Measurements from ENCODE around the gene SLFNL1.

The SLFNL1 gene

DNA sequence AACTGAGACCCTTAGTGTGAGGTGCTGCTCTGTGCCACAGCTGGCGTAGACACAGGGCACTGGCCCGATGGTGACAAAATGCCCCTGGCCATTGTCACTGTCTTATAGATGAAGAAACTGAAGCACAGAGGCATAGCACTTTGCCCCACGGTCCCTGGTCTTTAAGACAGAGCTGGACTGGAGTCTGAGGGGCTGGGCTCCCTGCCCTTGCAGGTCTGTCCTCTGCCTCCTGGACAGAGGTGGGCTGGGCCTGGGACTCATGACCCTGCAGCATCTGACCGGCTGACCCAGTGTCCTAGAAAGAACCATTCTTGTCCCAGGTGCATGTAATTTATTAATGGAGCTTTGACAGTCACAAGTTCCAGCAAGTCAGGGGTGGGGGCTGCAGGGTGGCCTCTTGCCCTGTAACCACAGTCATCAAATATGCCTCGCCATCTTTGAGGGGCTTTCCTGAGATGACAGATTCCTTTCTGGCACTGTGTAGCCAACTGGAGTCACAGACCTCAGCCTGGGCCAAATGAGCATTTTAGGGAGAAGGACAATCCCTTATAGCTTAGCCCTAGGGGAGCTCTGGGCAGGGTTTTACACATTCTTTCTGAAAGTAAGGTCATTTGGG, 6.1 kb downstream of the SLFNL1 start:
- ATAC-seq (replicated peaks) (peak in 1 of 2 donors; percentile 5), DNase-seq (no peak)
- Mint-ChIP-seq H3K27me3 (no peaks in the 10 kb centered on the region), H3K4me1 (peaks cover 18 to 30% of the 10 kb centered on the region in 2 donors), H3K4me3 (no peak overlapping the region), H3K27ac (peak overlapping the region; percentile 71), H3K36me3 (peaks cover 53 to 83% of the 10 kb centered on the region in 2 donors), H3K9me3 (no peaks in the 10 kb centered on the region)

GRCh38 chr1:41014871-41015270, 6.7 kb downstream of the SLFNL1 start:
- no peak for ATAC-seq (replicated peaks)
- Mint-ChIP-seq H3K9me3 (no peaks in the 10 kb centered on the region), H3K36me3 (peaks cover 52 to 88% of the 10 kb centered on the region in 2 donors)

DNA sequence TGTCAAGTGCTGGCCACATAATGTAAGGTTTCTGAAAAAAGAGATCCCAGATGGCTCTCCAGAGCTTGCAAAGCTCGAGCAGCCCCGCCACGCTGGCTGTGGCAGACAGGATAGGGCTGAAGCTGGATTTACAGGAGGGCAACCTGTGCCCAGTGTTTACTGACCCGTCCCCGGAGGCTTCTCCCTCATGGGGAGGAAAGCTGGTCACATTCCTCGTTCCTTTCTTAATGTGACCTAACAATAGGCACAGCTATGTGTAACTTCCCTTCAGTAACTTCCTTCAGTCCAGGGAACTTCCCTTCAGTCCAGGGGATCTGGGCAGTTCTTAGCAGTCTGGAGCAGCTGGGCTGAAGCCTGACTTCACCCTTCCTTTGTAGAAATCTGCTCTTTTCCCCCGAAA, 7.7 kb downstream of the SLFNL1 start:
- Mint-ChIP-seq H3K4me1 (peaks cover 15 to 22% of the 10 kb centered on the region in 2 donors), H3K4me3 (no peak overlapping the region), H3K27me3 (no peaks in the 10 kb centered on the region), H3K36me3 (peaks cover 48 to 86% of the 10 kb centered on the region in 2 donors), H3K9me3 (no peaks in the 10 kb centered on the region), H3K27ac (peak overlapping the region; percentile 42)
- DNase-seq = no peak
- ATAC-seq (replicated peaks) = no peak

More at GRCh38 chr1:41014871-41015270, 6.7 kb downstream of the SLFNL1 start:
- Mint-ChIP-seq H3K4me1 (peaks cover 18 to 30% of the 10 kb centered on the region in 2 donors), H3K4me3 (no peak overlapping the region), H3K27ac (no peak overlapping the region), H3K27me3 (no peaks in the 10 kb centered on the region)
- DNase-seq = no peak

- no peaks in the 10 kb centered on the region for H3K9me3 Mint-ChIP-seq
- no peak overlapping the region for H3K27ac Mint-ChIP-seq
- peaks cover 15 to 22% of the 10 kb centered on the region in 2 donors for H3K4me1 Mint-ChIP-seq
- H3K4me3 Mint-ChIP-seq = no peak overlapping the region
- no peak for ATAC-seq (replicated peaks)
- peaks cover 55 to 88% of the 10 kb centered on the region in 2 donors for H3K36me3 Mint-ChIP-seq
- H3K27me3 Mint-ChIP-seq = no peaks in the 10 kb centered on the region
- DNase-seq = no peak
Measured at GRCh38 chr1:41013024-41013423, 8.5 kb downstream of the SLFNL1 start.

DNA sequence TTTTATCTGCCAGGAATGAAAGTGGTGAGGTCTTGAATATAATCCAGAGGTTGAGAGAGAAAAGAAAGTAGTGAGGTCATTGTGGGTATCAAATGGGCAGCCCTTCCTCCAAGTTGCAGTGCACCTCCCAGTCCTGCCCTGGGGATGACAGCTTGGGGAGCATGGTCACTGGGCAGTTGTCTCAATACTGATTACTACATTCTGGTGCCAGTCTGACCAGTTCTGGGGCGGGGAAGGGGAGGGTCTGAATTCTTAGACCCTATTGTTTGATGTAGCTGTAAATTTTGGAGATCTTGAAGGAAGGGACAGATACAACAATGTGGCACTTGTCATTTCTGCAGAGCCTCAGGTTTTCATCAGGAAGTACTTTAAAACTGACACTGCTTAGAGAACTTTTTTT, 11.2 kb downstream of the SLFNL1 start:
- Mint-ChIP-seq H3K4me3 (no peak overlapping the region), H3K9me3 (no peaks in the 10 kb centered on the region), H3K36me3 (peaks cover 59 to 89% of the 10 kb centered on the region in 2 donors), H3K4me1 (peaks cover 15 to 17% of the 10 kb centered on the region in 2 donors), H3K27ac (no peak overlapping the region), H3K27me3 (no peaks in the 10 kb centered on the region)
- DNase-seq (no peak), ATAC-seq (replicated peaks) (no peak)

DNA sequence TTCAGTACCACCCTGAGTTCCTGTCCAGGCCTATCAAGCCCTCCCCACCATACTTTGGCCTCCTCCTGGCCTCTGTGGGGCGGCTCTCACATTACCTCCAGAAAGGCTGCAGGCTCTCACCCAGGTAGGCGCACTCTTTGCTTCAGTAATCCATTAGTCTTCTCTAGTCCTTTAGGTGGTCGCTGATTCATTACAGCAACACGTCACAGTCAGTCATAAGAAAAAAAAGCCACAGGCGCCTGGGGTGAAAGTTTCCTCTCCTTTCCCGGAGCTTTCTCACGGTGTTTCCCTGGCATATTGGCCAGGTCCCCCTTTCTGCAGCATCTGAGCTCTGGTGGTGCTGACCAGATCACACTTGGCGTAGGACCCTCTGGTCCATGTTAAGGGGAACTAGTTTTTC, 12.1 kb downstream of the SLFNL1 start:
- Mint-ChIP-seq H3K36me3 (peaks cover 60 to 82% of the 10 kb centered on the region in 2 donors), H3K27ac (no peak overlapping the region), H3K4me1 (peaks cover 8% of the 10 kb centered on the region in 2 donors), H3K4me3 (no peak overlapping the region), H3K27me3 (no peaks in the 10 kb centered on the region), H3K9me3 (no peaks in the 10 kb centered on the region)
- ATAC-seq (replicated peaks) (no peak), DNase-seq (no peak)

GRCh38 chr1:41006942-41007865, 14.3 kb downstream of the SLFNL1 start:
- Mint-ChIP-seq H3K4me1 (peaks cover 10 to 18% of the 10 kb centered on the region in 2 donors), H3K27me3 (no peaks in the 10 kb centered on the region), H3K27ac (no peak overlapping the region), H3K36me3 (peaks cover 65 to 83% of the 10 kb centered on the region in 2 donors), H3K9me3 (no peaks in the 10 kb centered on the region), H3K4me3 (no peak overlapping the region)
- DNase-seq (no peak), ATAC-seq (replicated peaks) (no peak)

DNA sequence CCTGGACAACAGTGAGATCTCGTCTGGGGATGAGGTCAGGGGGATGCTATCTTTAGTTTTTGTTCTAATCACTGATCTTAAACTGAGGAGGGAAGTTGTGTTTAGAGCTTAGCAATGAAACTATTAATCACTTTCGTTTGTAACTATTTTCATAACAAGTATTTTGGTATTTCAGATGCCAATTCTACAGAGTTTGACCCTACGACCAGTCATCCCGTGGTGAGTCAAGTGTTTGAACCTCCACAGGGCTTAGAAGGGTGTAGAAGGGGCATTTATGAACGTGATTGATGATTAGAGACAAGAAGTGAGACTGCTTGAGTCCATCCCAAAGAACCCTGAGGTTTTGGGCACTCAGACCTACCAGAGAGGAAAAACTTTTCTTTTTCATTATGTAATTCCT, 15.6 kb downstream of the SLFNL1 start:
- DNase-seq (no peak), ATAC-seq (replicated peaks) (no peak)
- H3K36me3 Mint-ChIP-seq = peaks cover 60 to 78% of the 10 kb centered on the region in 2 donors
- H3K27me3 Mint-ChIP-seq = no peaks in the 10 kb centered on the region
- H3K4me1 Mint-ChIP-seq = peaks cover 12 to 22% of the 10 kb centered on the region in 2 donors
- H3K27ac Mint-ChIP-seq = no peak overlapping the region
- H3K9me3 Mint-ChIP-seq = no peaks in the 10 kb centered on the region
- no peak overlapping the region for H3K4me3 Mint-ChIP-seq

- Mint-ChIP-seq H3K27ac (peak overlapping the region; percentile 14), H3K9me3 (no peaks in the 10 kb centered on the region), H3K4me1 (peaks cover 12 to 22% of the 10 kb centered on the region in 2 donors), H3K36me3 (peaks cover 67 to 77% of the 10 kb centered on the region in 2 donors), H3K27me3 (no peaks in the 10 kb centered on the region), H3K4me3 (no peak overlapping the region)
- DNase-seq (peak; percentile 85), ATAC-seq (replicated peaks) (peak; percentile 100)
Measured at GRCh38 chr1:41003640-41004220, 17.8 kb downstream of the SLFNL1 start.

DNA sequence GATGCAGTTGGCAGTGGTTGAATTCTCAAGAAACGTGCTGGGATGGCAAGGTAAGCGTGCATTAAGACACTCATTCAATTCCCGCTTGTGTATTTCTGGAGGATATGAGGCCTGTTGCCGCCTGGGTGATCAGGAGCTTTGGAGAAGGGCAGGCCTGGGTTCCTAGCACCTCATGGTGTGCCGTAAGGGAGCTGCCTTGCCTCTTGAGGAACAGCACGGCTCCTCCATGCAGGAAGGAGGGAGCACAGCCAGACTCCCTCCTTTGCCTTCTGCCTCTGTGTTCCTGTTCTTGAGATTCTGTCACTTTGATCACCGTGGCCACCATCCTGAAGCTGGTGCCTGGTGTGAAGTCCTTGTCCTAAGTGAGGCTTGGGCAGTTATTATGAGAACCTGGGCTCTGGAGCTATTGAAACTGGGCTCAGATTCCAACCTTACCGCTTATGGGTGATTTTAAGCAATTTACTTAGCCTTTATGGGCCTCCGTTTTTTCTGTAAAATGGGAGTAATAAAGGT, 18.3 kb downstream of the SLFNL1 start:
- Mint-ChIP-seq H3K36me3 (peaks cover 66 to 77% of the 10 kb centered on the region in 2 donors), H3K27me3 (no peaks in the 10 kb centered on the region), H3K27ac (peak overlapping the region; percentile 3), H3K4me1 (peaks cover 12 to 22% of the 10 kb centered on the region in 2 donors), H3K4me3 (no peak overlapping the region), H3K9me3 (no peaks in the 10 kb centered on the region)
- ATAC-seq (replicated peaks) = no peak
- DNase-seq = no peak

- no peak overlapping the region for H3K4me3 Mint-ChIP-seq
- ATAC-seq (replicated peaks) = no peak
Measured at GRCh38 chr1:40998668-40999067, 22.9 kb downstream of the SLFNL1 start.

DNA sequence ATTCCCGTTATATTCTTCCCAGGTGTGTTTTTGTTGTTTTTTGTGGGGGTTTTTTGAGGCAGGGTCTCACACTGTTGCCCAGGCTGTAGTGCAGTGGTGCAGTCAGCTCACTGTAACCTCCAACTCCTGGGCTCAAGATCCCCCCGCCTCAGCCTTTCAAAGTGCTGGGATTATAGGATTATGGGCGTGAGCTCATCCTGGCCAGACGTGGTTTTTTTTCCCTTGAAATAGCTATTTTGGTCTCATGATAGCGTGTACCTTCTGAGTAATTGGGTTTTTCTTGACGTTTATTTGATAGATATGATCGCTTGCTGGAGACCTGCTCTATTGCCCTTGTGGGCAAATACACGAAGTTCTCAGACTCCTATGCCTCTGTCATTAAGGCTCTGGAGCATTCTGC, 24.4 kb downstream of the SLFNL1 start:
- peaks cover 51 to 63% of the 10 kb centered on the region in 2 donors for H3K36me3 Mint-ChIP-seq
- DNase-seq (no peak), ATAC-seq (replicated peaks) (no peak)
- H3K9me3 Mint-ChIP-seq = no peaks in the 10 kb centered on the region
- H3K4me3 Mint-ChIP-seq = no peak overlapping the region
- H3K27ac Mint-ChIP-seq = no peak overlapping the region
- peaks cover 3 to 5% of the 10 kb centered on the region in 2 donors for H3K4me1 Mint-ChIP-seq
- H3K27me3 Mint-ChIP-seq = no peaks in the 10 kb centered on the region

More at GRCh38 chr1:40998668-40999067, 22.9 kb downstream of the SLFNL1 start:
- H3K4me1 Mint-ChIP-seq = peaks cover 13 to 19% of the 10 kb centered on the region in 2 donors
- no peaks in the 10 kb centered on the region for H3K27me3 Mint-ChIP-seq
- DNase-seq = no peak
- H3K9me3 Mint-ChIP-seq = no peaks in the 10 kb centered on the region
- peaks cover 56 to 67% of the 10 kb centered on the region in 2 donors for H3K36me3 Mint-ChIP-seq
- H3K27ac Mint-ChIP-seq = no peak overlapping the region

DNA sequence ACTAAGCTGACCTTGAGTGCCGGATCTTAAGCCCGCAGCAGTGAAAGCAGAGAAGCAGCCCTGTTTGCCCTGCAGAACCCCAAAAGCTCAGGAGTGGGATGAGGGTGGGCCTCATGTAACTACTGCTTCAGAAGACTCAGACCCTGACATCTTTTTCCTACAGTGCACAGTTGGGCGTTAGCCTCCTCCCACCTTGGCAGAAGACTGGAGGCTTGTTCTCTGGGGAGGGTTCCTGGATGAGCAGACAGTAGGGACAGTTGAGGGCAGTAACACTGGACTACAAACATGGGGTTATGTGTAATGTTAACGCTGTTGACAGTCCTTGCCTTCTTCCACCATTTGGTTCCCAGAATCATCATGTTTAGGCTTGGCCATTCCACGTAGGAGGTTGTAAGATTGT, 32.5 kb downstream of the SLFNL1 start:
- H3K4me3 Mint-ChIP-seq = no peak overlapping the region
- no peak overlapping the region for H3K27ac Mint-ChIP-seq
- ATAC-seq (replicated peaks) = no peak
- no peaks in the 10 kb centered on the region for H3K27me3 Mint-ChIP-seq
- peaks cover 6 to 8% of the 10 kb centered on the region in 2 donors for H3K4me1 Mint-ChIP-seq
- no peaks in the 10 kb centered on the region for H3K9me3 Mint-ChIP-seq
- DNase-seq = no peak
- H3K36me3 Mint-ChIP-seq = peaks cover 55 to 80% of the 10 kb centered on the region in 2 donors

- H3K4me3 Mint-ChIP-seq = no peak overlapping the region
- no peaks in the 10 kb centered on the region for H3K9me3 Mint-ChIP-seq
- H3K4me1 Mint-ChIP-seq = peaks cover 6 to 8% of the 10 kb centered on the region in 2 donors
- H3K27ac Mint-ChIP-seq = no peak overlapping the region
- DNase-seq = no peak
- ATAC-seq (replicated peaks) = no peak
- H3K27me3 Mint-ChIP-seq = no peaks in the 10 kb centered on the region
- H3K36me3 Mint-ChIP-seq = peaks cover 55 to 77% of the 10 kb centered on the region in 2 donors
Measured at GRCh38 chr1:40988280-40988679, 33.2 kb downstream of the SLFNL1 start.
